K562 (cell line): ENCODE results near the gene TMEM19. TPM values are rescaled to one million over a fixed set of nuclear protein-coding genes. Genes with fewer than 3 reads are reported as not detected.

ENCODE experiments used
- ADNP ChIP-seq: fragments of 200-800 bp; sonication (Bioruptor generic); IDR thresholded peaks from 2 replicates; pipeline ENCODE4 v1.6.1; 2016; ENCODE audit warnings: missing genetic modification characterization, missing compliant biosample characterization
- BCOR ChIP-seq: fragments of 450-650 bp; IDR thresholded peaks from 2 replicates; pipeline ENCODE4 v1.6.1; 2016
- BRD9 ChIP-seq: fragments of 450-650 bp; IDR thresholded peaks from 2 replicates; pipeline ENCODE4 v1.6.1; 2018; ENCODE audit warnings: low read depth; ENCODE audit not compliant: partially characterized antibody
- C11orf30 ChIP-seq: fragments of 450-650 bp; IDR thresholded peaks from 2 replicates; pipeline ENCODE4 v1.6.1; 2016; ENCODE audit warnings: low read depth, mild to moderate bottlenecking
- CC2D1A ChIP-seq: fragments of 450-650 bp; IDR thresholded peaks from 2 replicates; pipeline ENCODE4 v1.6.1; 2017; ENCODE audit warnings: mild to moderate bottlenecking
- CHD1 ChIP-seq: fragments of 200-600 bp; sonication (generic); IDR thresholded peaks from one replicate; pipeline ENCODE4 v1.6.1; 2012; ENCODE audit warnings: mild to moderate bottlenecking, moderate library complexity, low read length, inconsistent platforms
- CHD4 ChIP-seq: fragments of 200-600 bp; sonication (generic); IDR thresholded peaks from 3 replicates; pipeline ENCODE4 v1.6.1; 2012; ENCODE audit warnings: low read depth, mild to moderate bottlenecking, mixed read lengths, low read length, inconsistent platforms; ENCODE audit not compliant: insufficient read depth, insufficient replicate concordance, poor library complexity, severe bottlenecking
- EGR1 ChIP-seq: fragments of 450-650 bp; conservative IDR thresholded peaks from 2 replicates; pipeline ENCODE4 v1.6.1; 2017; ENCODE audit warnings: mild to moderate bottlenecking
- FOXK2 ChIP-seq, 2 experiments: fragments of 450-650 bp; IDR thresholded peaks in 1 of 2; conservative IDR thresholded peaks in 1 of 2; 2 replicates each; pipeline ENCODE4 v1.6.1; 2016; ENCODE audit warnings: low read depth in 2 of 2, mild to moderate bottlenecking in 1 of 2
- HLTF ChIP-seq: fragments of 450-650 bp; IDR thresholded peaks from 2 replicates; pipeline ENCODE4 v1.6.1; 2016
- MTF1 ChIP-seq: fragments of 250-450 bp; sonication (Bioruptor Pico); IDR thresholded peaks from 2 replicates; pipeline ENCODE4 v1.9.0; 2021; ENCODE audit warnings: moderate library complexity, mild to moderate bottlenecking, inconsistent platforms, borderline replicate concordance
- NCOA4 ChIP-seq: fragments of 450-650 bp; IDR thresholded peaks from 2 replicates; pipeline ENCODE4 v1.6.1; 2018; ENCODE audit warnings: mild to moderate bottlenecking; ENCODE audit not compliant: partially characterized antibody
- NFXL1 ChIP-seq: fragments of 450-650 bp; formaldehyde crosslinking; IDR thresholded peaks from 2 replicates; pipeline ENCODE4 v1.4.0; 2021; ENCODE audit warnings: mild to moderate bottlenecking
- POLR2H ChIP-seq: IDR thresholded peaks from 2 replicates; pipeline ENCODE4 v1.6.1; 2016; ENCODE audit warnings: missing genetic modification characterization, low read depth, mild to moderate bottlenecking, control low read depth, missing compliant biosample characterization, moderate library complexity
- SMARCE1 ChIP-seq: fragments of 450-650 bp; IDR thresholded peaks from 2 replicates; pipeline ENCODE4 v1.7.1; 2016; ENCODE audit warnings: mild to moderate bottlenecking
- STAG1 ChIP-seq: sonication (generic); formaldehyde crosslinking; IDR thresholded peaks from 2 replicates; pipeline ENCODE4 v1.5.0; 2020; ENCODE audit warnings: missing genetic modification reagents, borderline replicate concordance
- TCF3 ChIP-seq: sonication (generic); formaldehyde crosslinking; IDR thresholded peaks from 2 replicates; pipeline ENCODE4 v1.4.0; 2020; ENCODE audit warnings: mild to moderate bottlenecking, missing genetic modification reagents
- ZNF444 ChIP-seq: fragments of 250-450 bp; sonication (Bioruptor Pico); IDR thresholded peaks from 2 replicates; pipeline ENCODE4 v1.4.0; 2020; ENCODE audit warnings: mild to moderate bottlenecking, moderate library complexity
- ZNF830 ChIP-seq: fragments of 250-450 bp; sonication (Bioruptor Pico); IDR thresholded peaks from 2 replicates; pipeline ENCODE4 v1.5.0; 2021; ENCODE audit warnings: mild to moderate bottlenecking
- polyA plus RNA-seq, 8 experiments: library from polyadenylated mRNA; depleted of rRNA in 4 of 8; stranded (reverse) in 5 of 8; unstranded in 3 of 8; fragments of >200 nt; fragmentation: Nextera tagmentation in 2 of 8; fragmentation: Illumina TruSeq in 1 of 8; extraction: Ambion mirVana in 2 of 8; extraction: Trizol in 1 of 8; gene quantifications; 2 replicates each; pipeline versions ENCODE4 v1.2.1 to v1.2.3, GENCODE V29; 2011 to 2014; ENCODE audit warnings: inconsistent platforms in 1 of 8, missing spikeins in 1 of 8
- total RNA-seq, 7 experiments: library from RNA; depleted of rRNA in 6 of 7; stranded (reverse); fragments of >200 nt in 6 of 7; fragmentation: Illumina TruSeq in 2 of 7; extraction: Trizol in 2 of 7; gene quantifications; 2 replicates each; pipeline versions ENCODE4 v1.2.1 to v1.2.3, GENCODE V29; 2011 to 2021; ENCODE audit warnings: low replicate concordance in 1 of 7
- TF ChIP-seq, protein P1 (sequence below), 2 experiments: IDR thresholded peaks; 2 replicates each; pipeline ENCODE4 v1.6.1; 2012; ENCODE audit warnings: improper control_type of control experiment in 2 of 2, low read depth in 2 of 2, low read length in 2 of 2, borderline replicate concordance in 1 of 2
- TF ChIP-seq, protein P2 (sequence below), 3 experiments: fragments of 200-800 bp in 1 of 3; sonication (Bioruptor generic) in 1 of 3; sonication (generic) in 1 of 3; formaldehyde crosslinking in 1 of 3; IDR thresholded peaks; 2 replicates each; pipeline versions ENCODE4 v1.6.1 to v1.8.0; 2016 to 2022; ENCODE audit warnings: mild to moderate bottlenecking in 2 of 3, missing compliant biosample characterization in 2 of 3, missing genetic modification characterization in 2 of 3, missing genetic modification reagents in 1 of 3
- TF ChIP-seq, protein P3 (sequence below): sonication (generic); formaldehyde crosslinking; IDR thresholded peaks from 2 replicates; pipeline ENCODE4 v1.8.0; 2022; ENCODE audit warnings: mild to moderate bottlenecking, missing genetic modification reagents

The TMEM19 gene
- total and polyA plus RNA-seq, 9 of the 15 experiments (the other 6 are each of a cell fraction or from before 2014, with no cell fraction given), result 8.2 to 24.2 (median 17.2) TPM

DNA sequence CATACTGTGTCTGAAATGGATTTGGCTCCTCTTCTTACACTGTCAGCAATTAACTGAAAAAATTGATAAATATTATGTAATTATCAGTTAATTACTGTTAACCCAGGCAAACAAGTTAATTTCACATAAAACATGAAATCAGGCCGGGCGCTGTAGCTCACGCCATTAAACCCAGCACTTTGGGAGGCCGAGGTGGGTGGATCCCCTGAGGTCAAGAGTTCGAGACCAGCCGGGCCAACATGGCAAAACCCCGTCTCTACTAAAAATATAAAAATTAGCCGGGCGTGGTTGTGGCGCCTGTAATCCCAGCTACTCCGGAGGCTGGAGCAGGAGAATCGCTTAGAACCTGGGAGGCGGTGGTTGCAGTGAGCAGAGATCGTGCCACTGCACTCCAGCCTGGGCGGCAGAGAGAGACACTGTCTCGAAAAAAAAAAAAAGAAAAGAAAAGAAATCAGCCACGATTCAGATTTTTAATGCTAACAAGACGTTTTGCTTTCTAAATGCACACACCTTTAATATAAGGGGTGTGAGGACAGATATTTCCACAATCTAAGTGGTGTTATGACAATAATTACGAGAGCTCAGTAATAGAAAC lies 473 bp upstream of the TMEM19 start (continued):
- peak; percentile 57 for TF ChIP-seq CHD1
- peak; percentile 60 for TF ChIP-seq C11orf30
- no peak for TF ChIP-seq NCOA4
- TF ChIP-seq POLR2H (tag), result peak; percentile 46; the same call in 1 of the 2 replicates
- TF ChIP-seq BRD9, result peak; percentile 44
- TF ChIP-seq, protein P1, sequence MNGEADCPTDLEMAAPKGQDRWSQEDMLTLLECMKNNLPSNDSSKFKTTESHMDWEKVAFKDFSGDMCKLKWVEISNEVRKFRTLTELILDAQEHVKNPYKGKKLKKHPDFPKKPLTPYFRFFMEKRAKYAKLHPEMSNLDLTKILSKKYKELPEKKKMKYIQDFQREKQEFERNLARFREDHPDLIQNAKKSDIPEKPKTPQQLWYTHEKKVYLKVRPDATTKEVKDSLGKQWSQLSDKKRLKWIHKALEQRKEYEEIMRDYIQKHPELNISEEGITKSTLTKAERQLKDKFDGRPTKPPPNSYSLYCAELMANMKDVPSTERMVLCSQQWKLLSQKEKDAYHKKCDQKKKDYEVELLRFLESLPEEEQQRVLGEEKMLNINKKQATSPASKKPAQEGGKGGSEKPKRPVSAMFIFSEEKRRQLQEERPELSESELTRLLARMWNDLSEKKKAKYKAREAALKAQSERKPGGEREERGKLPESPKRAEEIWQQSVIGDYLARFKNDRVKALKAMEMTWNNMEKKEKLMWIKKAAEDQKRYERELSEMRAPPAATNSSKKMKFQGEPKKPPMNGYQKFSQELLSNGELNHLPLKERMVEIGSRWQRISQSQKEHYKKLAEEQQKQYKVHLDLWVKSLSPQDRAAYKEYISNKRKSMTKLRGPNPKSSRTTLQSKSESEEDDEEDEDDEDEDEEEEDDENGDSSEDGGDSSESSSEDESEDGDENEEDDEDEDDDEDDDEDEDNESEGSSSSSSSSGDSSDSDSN (IDR thresholded peaks at IDR 0.05; ENCODE audit: borderline replicate concordance in 1 of 2, low read depth in 2 of 2, low read length in 2 of 2), result no peak
- peak; percentile 94 for TF ChIP-seq ADNP (tag)
- TF ChIP-seq CC2D1A, result 0 out of 2 replicates have a peak, but pooled peaks have one; percentile 22
- TF ChIP-seq EGR1, result peak; percentile 41
- no peak for TF ChIP-seq ZNF830 (CRISPR knock-in tag)
- TF ChIP-seq STAG1 (CRISPR knock-in tag), result no peak
- TF ChIP-seq CHD4, result peak; percentile 69
- TF ChIP-seq NFXL1 (CRISPR knock-in tag), result no peak
- TF ChIP-seq, protein P2, sequence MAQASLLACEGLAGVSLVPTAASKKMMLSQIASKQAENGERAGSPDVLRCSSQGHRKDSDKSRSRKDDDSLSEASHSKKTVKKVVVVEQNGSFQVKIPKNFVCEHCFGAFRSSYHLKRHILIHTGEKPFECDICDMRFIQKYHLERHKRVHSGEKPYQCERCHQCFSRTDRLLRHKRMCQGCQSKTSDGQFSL (CRISPR knock-in tag; IDR thresholded peaks at IDR 0.05), result no peak
- TF ChIP-seq, protein P2 (tag; IDR thresholded peaks at IDR 0.05), result 0 out of 4 replicates have a peak, but pooled peaks of 1 of the 2 experiments have one; percentile 25
- no peak for TF ChIP-seq TCF3 (CRISPR knock-in tag)
- TF ChIP-seq, protein P3, sequence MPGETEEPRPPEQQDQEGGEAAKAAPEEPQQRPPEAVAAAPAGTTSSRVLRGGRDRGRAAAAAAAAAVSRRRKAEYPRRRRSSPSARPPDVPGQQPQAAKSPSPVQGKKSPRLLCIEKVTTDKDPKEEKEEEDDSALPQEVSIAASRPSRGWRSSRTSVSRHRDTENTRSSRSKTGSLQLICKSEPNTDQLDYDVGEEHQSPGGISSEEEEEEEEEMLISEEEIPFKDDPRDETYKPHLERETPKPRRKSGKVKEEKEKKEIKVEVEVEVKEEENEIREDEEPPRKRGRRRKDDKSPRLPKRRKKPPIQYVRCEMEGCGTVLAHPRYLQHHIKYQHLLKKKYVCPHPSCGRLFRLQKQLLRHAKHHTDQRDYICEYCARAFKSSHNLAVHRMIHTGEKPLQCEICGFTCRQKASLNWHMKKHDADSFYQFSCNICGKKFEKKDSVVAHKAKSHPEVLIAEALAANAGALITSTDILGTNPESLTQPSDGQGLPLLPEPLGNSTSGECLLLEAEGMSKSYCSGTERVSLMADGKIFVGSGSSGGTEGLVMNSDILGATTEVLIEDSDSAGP (CRISPR knock-in tag), result no peak
- 0 out of 4 replicates have a peak, but pooled peaks of 1 of the 2 experiments have one; percentile 12 for TF ChIP-seq FOXK2 (conservative IDR thresholded peaks at IDR 0.05 in 1 of 2, IDR thresholded peaks at IDR 0.05 in 1 of 2; ENCODE audit: low read depth in 2 of 2)
- TF ChIP-seq MTF1 (CRISPR knock-in tag), result no peak
- no peak for TF ChIP-seq HLTF
- TF ChIP-seq ZNF444, result no peak
- TF ChIP-seq SMARCE1, result 0 out of 2 replicates have a peak, but pooled peaks have one; percentile 16
- TF ChIP-seq BCOR, result peak; percentile 48; the same call in 1 of the 2 replicates
